ENCODE results near the gene OR2T11. TPM values are rescaled to one million over a fixed set of nuclear protein-coding genes. Genes with fewer than 3 reads are reported as not detected.
"Not testable (repeated sequence)": the region's sequence is repeated elsewhere in the genome, so short reads cannot be mapped to it uniquely, and the experiment has no call there.

The OR2T11 gene
- total and polyA plus RNA-seq, 7 donors: not detected

GRCh38 chr1:248642971-248643651 is 8.2 kb upstream of the OR2T11 start:
- ATAC-seq; intact Hi-C loops (cut with DNase I); H3K36me3 ChIP-seq (ENCODE audit: insufficient read depth in 1 of 2, low read depth in 1 of 2); H3K9me3 ChIP-seq; H3K27ac ChIP-seq; H3K4me3 ChIP-seq; H3K27me3 ChIP-seq (ENCODE audit: insufficient read depth in 3 of 3, low read length in 2 of 3); H3K4me1 ChIP-seq; DNase-seq: not testable (repeated sequence)
- no CpG with 5 or more reads among the region's 4 CpGs for WGBS, 3 donors

GRCh38 chr1:248641583-248641982 is 6.7 kb upstream of the OR2T11 start:
- H3K4me1 ChIP-seq; H3K4me3 ChIP-seq; DNase-seq; H3K27ac ChIP-seq; intact Hi-C loops (cut with DNase I); ATAC-seq; H3K36me3 ChIP-seq (ENCODE audit: insufficient read depth in 1 of 2, low read depth in 1 of 2); H3K9me3 ChIP-seq; H3K27me3 ChIP-seq (ENCODE audit: insufficient read depth in 3 of 3, low read length in 2 of 3): not testable (repeated sequence)
- WGBS, 3 donors: 80 to 97% methylated on average over 4 of the region's 5 CpGs; no CpG with 5 or more reads in 1 of the 3 donors

- H3K9me3 ChIP-seq; DNase-seq; H3K36me3 ChIP-seq (ENCODE audit: insufficient read depth in 1 of 2, low read depth in 1 of 2); H3K27me3 ChIP-seq (ENCODE audit: insufficient read depth in 3 of 3, low read length in 2 of 3); H3K27ac ChIP-seq; H3K4me1 ChIP-seq; intact Hi-C loops (cut with DNase I); H3K4me3 ChIP-seq; ATAC-seq: not testable (repeated sequence)
- WGBS, 3 donors: no CpG with 5 or more reads among the region's 3 CpGs
Measured at GRCh38 chr1:248640906-248641305, 6.0 kb upstream of the OR2T11 start.

- H3K4me1 ChIP-seq; H3K4me3 ChIP-seq; DNase-seq; intact Hi-C loops (cut with DNase I); H3K27me3 ChIP-seq (ENCODE audit: insufficient read depth in 3 of 3, low read length in 2 of 3); ATAC-seq; H3K27ac ChIP-seq; H3K36me3 ChIP-seq (ENCODE audit: insufficient read depth in 1 of 2, low read depth in 1 of 2); H3K9me3 ChIP-seq: not testable (repeated sequence)
- WGBS, 3 donors: no CpG with 5 or more reads among the region's 5 CpGs
Measured at GRCh38 chr1:248639652-248640051, 4.8 kb upstream of the OR2T11 start.

- ATAC-seq; H3K27ac ChIP-seq; H3K4me3 ChIP-seq; H3K9me3 ChIP-seq; H3K27me3 ChIP-seq (ENCODE audit: insufficient read depth in 3 of 3, low read length in 2 of 3); intact Hi-C loops (cut with DNase I); H3K36me3 ChIP-seq (ENCODE audit: insufficient read depth in 1 of 2, low read depth in 1 of 2); DNase-seq; H3K4me1 ChIP-seq: not testable (repeated sequence)
- 52 to 72% (median 53%) methylated on average over 2 of the region's 5 CpGs for WGBS, 3 donors
Measured at GRCh38 chr1:248636612-248637011, 1.7 kb upstream of the OR2T11 start.

- WGBS, 3 donors: 69 to 71% (median 70%) methylated on average over 7 of the region's 7 CpGs
- intact Hi-C loops (cut with DNase I): no loop called here
- no peaks in the 10 kb centered on the region for H3K9me3 ChIP-seq
- H3K27ac ChIP-seq: no peak overlapping the region
- no peak for TF ChIP-seq CTCF (IDR thresholded peaks at IDR 0.05)
- H3K36me3 ChIP-seq (ENCODE audit: insufficient read depth in 1 of 2, low read depth in 1 of 2): no peaks in the 10 kb centered on the region
- no peaks in the 10 kb centered on the region for H3K4me1 ChIP-seq
- ATAC-seq (no peak), DNase-seq (no peak)
- no peaks in the 10 kb centered on the region for H3K27me3 ChIP-seq (ENCODE audit: insufficient read depth in 3 of 3, low read length in 2 of 3)
- H3K4me3 ChIP-seq: no peak overlapping the region
Measured at GRCh38 chr1:248631354-248632008, 3.4 kb downstream of the OR2T11 start.

- H3K4me1 ChIP-seq: no peaks in the 10 kb centered on the region
- no peak for TF ChIP-seq CTCF (IDR thresholded peaks at IDR 0.05)
- no peaks in the 10 kb centered on the region for H3K9me3 ChIP-seq
- H3K27ac ChIP-seq: no peak overlapping the region
- no peaks in the 10 kb centered on the region for H3K36me3 ChIP-seq (ENCODE audit: insufficient read depth in 1 of 2, low read depth in 1 of 2)
- intact Hi-C loops (cut with DNase I): no loop called here
- no peak overlapping the region for H3K4me3 ChIP-seq
- DNase-seq: no peak
- no peak for ATAC-seq
- WGBS, 3 donors: 65 to 68% (median 65%) methylated on average over 2 of the region's 2 CpGs
- no peaks in the 10 kb centered on the region for H3K27me3 ChIP-seq (ENCODE audit: insufficient read depth in 3 of 3, low read length in 2 of 3)
Measured at GRCh38 chr1:248630551-248630950, 4.3 kb downstream of the OR2T11 start.

Data from psoas muscle (tissue), 8 donors.